Fibroblast of lung (primary cell): Measurements from ENCODE around the gene CTLA4. TPM values are rescaled to one million over a fixed set of nuclear protein-coding genes. Genes with fewer than 3 reads are reported as not detected.

Experiments used
- DNase-seq, 2 donors: peaks; one replicate each; pipeline versions ENCODE4 v3.0.0 to v3.0.0-alpha.2; 2010; ENCODE audit warnings: low read depth in 2 of 2
- H2AFZ ChIP-seq: 2 replicates; pipeline ENCODE4 v1.5.1; 2012; ENCODE audit warnings: low read length, control low read depth, inconsistent platforms
- H3K27ac ChIP-seq: 2 replicates; pipeline ENCODE4 v1.5.1; 2011; ENCODE audit warnings: low read length, control low read depth; ENCODE audit not compliant: insufficient read depth
- H3K27me3 ChIP-seq: 2 replicates; pipeline ENCODE4 v1.5.1; 2011; ENCODE audit warnings: mild to moderate bottlenecking, low read length; ENCODE audit not compliant: control insufficient read depth, insufficient read depth
- H3K36me3 ChIP-seq: 2 replicates; pipeline ENCODE4 v1.5.1; 2011; ENCODE audit warnings: low read length; ENCODE audit not compliant: control insufficient read depth, insufficient read depth
- H3K4me1 ChIP-seq: 2 replicates; pipeline ENCODE4 v1.5.1; 2011; ENCODE audit warnings: low read length; ENCODE audit not compliant: control insufficient read depth, insufficient read depth; ENCODE audit errors: extremely low read depth
- H3K4me2 ChIP-seq: 2 replicates; pipeline ENCODE4 v1.5.1; 2011; ENCODE audit warnings: low read length, control low read depth; ENCODE audit not compliant: insufficient read depth; ENCODE audit errors: extremely low read depth
- H3K4me3 ChIP-seq, 4 experiments: fragments of 200-600 bp in 1 of 4; sonication (generic) in 1 of 4; replicated peaks in 1 of 4; 2 replicates each; pipeline ENCODE4 v1.5.1; 2011 to 2016; ENCODE audit warnings: low read length in 4 of 4, low read depth in 3 of 4, mild to moderate bottlenecking in 3 of 4, control low read depth in 2 of 4, inconsistent platforms in 1 of 4, mixed read lengths in 1 of 4; ENCODE audit not compliant: insufficient read depth in 1 of 4; ENCODE audit errors: control extremely low read depth in 1 of 4
- H3K79me2 ChIP-seq: 2 replicates; pipeline ENCODE4 v1.5.1; 2012; ENCODE audit warnings: mild to moderate bottlenecking, low read length, inconsistent platforms; ENCODE audit not compliant: control insufficient read depth, insufficient read depth
- H3K9ac ChIP-seq: 2 replicates; pipeline ENCODE4 v1.5.1; 2011; ENCODE audit warnings: mild to moderate bottlenecking, low read length, control low read depth; ENCODE audit not compliant: insufficient read depth
- H3K9me3 ChIP-seq: 2 replicates; pipeline ENCODE4 v1.5.1; 2012; ENCODE audit warnings: low read depth, low read length; ENCODE audit not compliant: control insufficient read depth, insufficient read depth
- H4K20me1 ChIP-seq: 2 replicates; pipeline ENCODE4 v1.5.1; 2011; ENCODE audit warnings: low read length; ENCODE audit not compliant: control insufficient read depth, insufficient read depth; ENCODE audit errors: extremely low read depth
- EZH2 ChIP-seq: IDR thresholded peaks from 2 replicates; pipeline ENCODE4 v1.5.1; 2012; ENCODE audit warnings: low read length, control low read depth, mild to moderate bottlenecking; ENCODE audit errors: missing control alignments
- polyA plus RNA-seq, 2 donors: library from polyadenylated mRNA; depleted of rRNA in 1 of 2; stranded (reverse) in 1 of 2; unstranded in 1 of 2; fragments of >200 nt; gene quantifications; 2 replicates each; pipeline ENCODE4 v1.2.1, GENCODE V29; 2011 to 2012; ENCODE audit warnings: missing spikeins in 1 of 2
- total RNA-seq: library from RNA; depleted of rRNA; stranded (reverse); fragments of >200 nt; gene quantifications from 2 replicates; pipeline ENCODE4 v1.2.1, GENCODE V29; 2014
- TF ChIP-seq, protein P1 (sequence below), 2 donors: IDR thresholded peaks in 1 of 2; conservative IDR thresholded peaks in 1 of 2; 1 replicate in 1 of 2; 2 replicates in 1 of 2; pipeline ENCODE4 v1.5.1; 2011 to 2012; ENCODE audit warnings: low read length in 2 of 2, control low read depth in 1 of 2, inconsistent platforms in 1 of 2, low read depth in 1 of 2, mild to moderate bottlenecking in 1 of 2

The CTLA4 gene
- total and polyA plus RNA-seq, 2 donors (not counting 1 experiment from before 2014, with no cell fraction given): not detected

DNA sequence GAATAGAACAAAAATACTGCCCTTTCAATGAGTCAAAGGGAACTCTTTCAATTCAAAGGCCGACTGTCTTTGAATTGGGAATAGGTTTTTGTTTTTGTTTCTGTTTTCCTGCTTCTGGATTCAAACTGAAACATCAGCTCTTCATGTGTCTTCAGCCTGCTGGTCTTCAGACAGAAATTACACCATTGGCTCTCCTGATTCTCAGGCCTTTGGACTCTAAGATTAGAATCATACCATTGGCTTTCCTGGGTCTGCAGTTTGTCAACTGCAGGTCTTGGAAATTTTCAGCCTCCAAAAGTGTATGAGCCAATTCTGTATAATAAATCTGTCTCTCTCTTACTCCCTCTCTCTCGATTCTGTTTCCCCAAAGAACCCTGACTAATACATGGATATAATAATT is 31.1 kb downstream of the CTLA4 start:
- Histone ChIP-seq H3K27me3 (no peaks in the 10 kb centered on the region), H3K79me2 (no peaks in the 10 kb centered on the region), H4K20me1 (no peaks in the 10 kb centered on the region), H3K27ac (no peak overlapping the region), H3K9me3 (no peaks in the 10 kb centered on the region), H3K4me2 (no peak overlapping the region), H3K36me3 (no peaks in the 10 kb centered on the region), H3K4me3 (no peak overlapping the region), H3K9ac (no peak overlapping the region), H3K4me1 (no peaks in the 10 kb centered on the region), H2AFZ (no peak overlapping the region)
- TF ChIP-seq EZH2: no peak
- TF ChIP-seq, protein P1, sequence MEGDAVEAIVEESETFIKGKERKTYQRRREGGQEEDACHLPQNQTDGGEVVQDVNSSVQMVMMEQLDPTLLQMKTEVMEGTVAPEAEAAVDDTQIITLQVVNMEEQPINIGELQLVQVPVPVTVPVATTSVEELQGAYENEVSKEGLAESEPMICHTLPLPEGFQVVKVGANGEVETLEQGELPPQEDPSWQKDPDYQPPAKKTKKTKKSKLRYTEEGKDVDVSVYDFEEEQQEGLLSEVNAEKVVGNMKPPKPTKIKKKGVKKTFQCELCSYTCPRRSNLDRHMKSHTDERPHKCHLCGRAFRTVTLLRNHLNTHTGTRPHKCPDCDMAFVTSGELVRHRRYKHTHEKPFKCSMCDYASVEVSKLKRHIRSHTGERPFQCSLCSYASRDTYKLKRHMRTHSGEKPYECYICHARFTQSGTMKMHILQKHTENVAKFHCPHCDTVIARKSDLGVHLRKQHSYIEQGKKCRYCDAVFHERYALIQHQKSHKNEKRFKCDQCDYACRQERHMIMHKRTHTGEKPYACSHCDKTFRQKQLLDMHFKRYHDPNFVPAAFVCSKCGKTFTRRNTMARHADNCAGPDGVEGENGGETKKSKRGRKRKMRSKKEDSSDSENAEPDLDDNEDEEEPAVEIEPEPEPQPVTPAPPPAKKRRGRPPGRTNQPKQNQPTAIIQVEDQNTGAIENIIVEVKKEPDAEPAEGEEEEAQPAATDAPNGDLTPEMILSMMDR (conservative IDR thresholded peaks at IDR 0.05 in 1 of 2, IDR thresholded peaks at IDR 0.05 in 1 of 2; ENCODE audit: low read depth in 1 of 2, low read length in 2 of 2): no peak
- no peak for DNase-seq

DNA sequence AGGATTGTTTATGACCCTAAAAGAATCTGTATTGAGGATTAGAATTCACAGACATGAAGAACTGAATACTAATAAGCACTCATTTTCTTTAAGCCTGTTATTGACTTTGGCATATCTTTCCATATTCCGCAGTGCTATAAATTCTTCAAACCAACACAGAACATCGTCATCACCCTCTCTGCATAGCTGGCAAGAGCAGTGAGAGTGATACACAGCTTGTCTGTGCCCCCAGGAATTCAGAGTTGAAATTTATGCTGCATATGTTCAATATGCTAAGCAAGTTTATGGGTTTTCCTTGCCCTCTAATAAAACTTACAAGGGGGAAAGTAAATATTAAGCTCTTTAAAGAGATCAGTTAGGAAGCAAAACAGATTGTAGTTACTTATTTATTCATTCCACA is 32.7 kb downstream of the CTLA4 start:
- Histone ChIP-seq H4K20me1 (no peaks in the 10 kb centered on the region), H3K27ac (no peak overlapping the region), H3K9ac (no peak overlapping the region), H3K36me3 (no peaks in the 10 kb centered on the region), H2AFZ (no peak overlapping the region), H3K79me2 (no peaks in the 10 kb centered on the region), H3K4me2 (no peak overlapping the region), H3K4me3 (no peak overlapping the region), H3K27me3 (no peaks in the 10 kb centered on the region), H3K9me3 (no peaks in the 10 kb centered on the region), H3K4me1 (no peaks in the 10 kb centered on the region)
- TF ChIP-seq EZH2: no peak
- TF ChIP-seq, protein P1 (conservative IDR thresholded peaks at IDR 0.05 in 1 of 2, IDR thresholded peaks at IDR 0.05 in 1 of 2; ENCODE audit: low read depth in 1 of 2, low read length in 2 of 2): no peak
- DNase-seq: peak in 1 of 2 donors; percentile 13

DNA sequence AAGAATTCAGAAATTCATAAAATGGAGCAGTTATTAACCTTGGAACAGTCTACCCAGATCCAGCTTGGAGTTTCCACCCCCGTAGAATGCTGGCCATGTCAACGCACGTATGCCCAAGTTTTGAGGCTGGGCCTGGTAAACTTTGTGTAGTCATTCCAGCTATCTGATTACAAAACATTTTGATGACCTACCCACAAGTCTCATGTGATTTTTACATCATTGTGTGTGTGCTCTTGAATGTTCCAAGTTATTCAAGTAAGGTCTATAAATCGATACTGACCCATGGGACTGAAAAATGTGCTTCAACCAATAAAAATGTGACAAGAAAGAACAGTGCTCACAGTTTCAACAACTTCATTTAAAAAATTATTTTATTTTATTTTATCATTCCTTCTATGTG is 36.5 kb downstream of the CTLA4 start:
- Histone ChIP-seq H3K9me3 (no peaks in the 10 kb centered on the region), H2AFZ (no peak overlapping the region), H3K4me2 (no peak overlapping the region), H3K4me1 (no peaks in the 10 kb centered on the region), H3K4me3 (no peak overlapping the region), H3K9ac (no peak overlapping the region), H4K20me1 (no peaks in the 10 kb centered on the region), H3K79me2 (no peaks in the 10 kb centered on the region), H3K27me3 (no peaks in the 10 kb centered on the region), H3K36me3 (no peaks in the 10 kb centered on the region), H3K27ac (no peak overlapping the region)
- no peak for DNase-seq
- TF ChIP-seq, protein P1 (conservative IDR thresholded peaks at IDR 0.05 in 1 of 2, IDR thresholded peaks at IDR 0.05 in 1 of 2; ENCODE audit: low read depth in 1 of 2, low read length in 2 of 2): no peak
- TF ChIP-seq EZH2: no peak
